NCI-H345 treated with DMSO at 0.1 percent for 48 hours (cell line): ENCODE results near the gene SMIM11.
"Not testable (repeated sequence)": the region's sequence is repeated elsewhere in the genome, so short reads cannot be mapped to it uniquely, and the experiment has no call there.

ENCODE experiments used
- DNase-seq: peaks from one replicate; lab custom pipeline; 2025; ENCODE audit not compliant: unreplicated experiment; lab: John Stamatoyannopoulos, UW

Gene SMIM11

GRCh38 chr21:34374940-34375618 is at the start of gene SMIM11:
Gene SMIM11 (plus strand): TSS chr21:34375507. CDS start chr21:34379505, 3,998 bp downstream.
- DNase-seq = not testable (repeated sequence)

DNA sequence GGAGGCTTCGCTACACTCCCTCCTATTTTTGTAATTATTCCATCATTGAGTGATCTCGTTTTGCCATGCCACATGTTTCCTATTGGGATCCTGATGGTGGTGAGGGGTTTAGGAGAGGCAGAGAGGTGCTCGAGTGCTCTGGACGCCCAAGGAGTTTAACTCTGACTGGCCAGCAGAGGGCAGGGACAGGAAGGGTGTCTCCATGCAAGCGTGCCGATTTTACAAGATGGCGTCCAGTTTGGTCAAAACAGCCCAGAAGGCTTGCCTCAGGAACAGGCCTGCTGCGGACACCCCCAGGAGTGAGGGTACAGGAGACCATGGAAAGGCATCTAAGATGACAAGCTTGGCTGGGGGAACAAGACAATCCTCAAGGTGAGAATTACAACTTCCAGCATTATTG is 45.3 kb upstream of the SMIM11 start:
- DNase-seq = no peak

GRCh38 chr21:34331726-34332125 is 43.6 kb upstream of the SMIM11 start:
- no peak for DNase-seq

- DNase-seq = no peak
Measured at GRCh38 chr21:34332347-34332746, 43.0 kb upstream of the SMIM11 start.

DNA sequence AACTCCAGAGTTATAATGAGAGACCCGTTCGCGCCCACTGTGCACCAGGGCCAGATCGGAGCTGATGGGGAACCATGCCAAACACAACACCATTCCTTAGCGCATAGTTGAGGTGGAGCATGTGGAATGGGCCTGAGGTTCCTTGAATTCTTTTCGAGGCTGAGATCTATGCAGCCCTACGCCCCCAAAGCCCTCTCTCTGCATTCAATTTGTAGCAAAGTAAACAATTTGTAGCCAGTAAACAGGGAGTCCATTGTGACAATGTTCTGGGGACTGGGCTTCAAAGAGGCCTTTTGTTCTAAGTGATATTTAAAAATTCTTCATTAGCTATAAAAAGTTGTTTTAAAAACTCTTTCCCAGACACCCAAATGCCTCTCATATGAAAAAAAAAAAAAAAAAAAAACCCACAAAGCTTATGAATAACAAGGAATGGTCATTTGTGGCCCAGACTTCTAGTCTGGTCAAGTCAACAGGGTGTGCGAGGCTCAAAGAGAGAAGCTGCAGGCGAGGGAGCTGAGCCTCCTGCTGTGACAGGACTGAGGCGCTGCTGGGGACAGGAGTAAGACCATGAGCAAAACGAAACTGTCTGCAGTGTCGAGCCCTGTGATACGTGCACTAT is 42.1 kb upstream of the SMIM11 start:
- DNase-seq = no peak

- peak; percentile 51 for DNase-seq
Measured at GRCh38 chr21:34335316-34335715, 40.0 kb upstream of the SMIM11 start.

DNA sequence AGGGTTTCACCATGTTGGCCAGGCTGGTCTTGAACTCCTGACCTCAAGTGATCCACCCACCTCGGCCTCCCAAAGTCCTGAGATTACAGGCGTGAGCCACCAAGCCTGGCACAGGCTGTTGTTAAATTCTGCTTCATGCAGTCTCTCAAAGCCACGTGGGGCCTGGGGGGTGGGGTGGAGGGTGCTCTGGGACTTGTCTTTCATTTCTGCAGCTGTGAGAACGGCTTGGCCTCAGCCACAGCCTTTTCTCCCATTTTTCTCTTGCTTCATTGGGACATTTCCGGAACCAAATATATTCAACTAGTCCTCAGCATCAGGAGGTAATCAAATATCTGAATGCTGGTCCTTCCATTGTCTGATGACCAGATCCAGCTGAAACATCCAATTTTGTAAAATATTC is 39.1 kb upstream of the SMIM11 start:
- no peak for DNase-seq

DNA sequence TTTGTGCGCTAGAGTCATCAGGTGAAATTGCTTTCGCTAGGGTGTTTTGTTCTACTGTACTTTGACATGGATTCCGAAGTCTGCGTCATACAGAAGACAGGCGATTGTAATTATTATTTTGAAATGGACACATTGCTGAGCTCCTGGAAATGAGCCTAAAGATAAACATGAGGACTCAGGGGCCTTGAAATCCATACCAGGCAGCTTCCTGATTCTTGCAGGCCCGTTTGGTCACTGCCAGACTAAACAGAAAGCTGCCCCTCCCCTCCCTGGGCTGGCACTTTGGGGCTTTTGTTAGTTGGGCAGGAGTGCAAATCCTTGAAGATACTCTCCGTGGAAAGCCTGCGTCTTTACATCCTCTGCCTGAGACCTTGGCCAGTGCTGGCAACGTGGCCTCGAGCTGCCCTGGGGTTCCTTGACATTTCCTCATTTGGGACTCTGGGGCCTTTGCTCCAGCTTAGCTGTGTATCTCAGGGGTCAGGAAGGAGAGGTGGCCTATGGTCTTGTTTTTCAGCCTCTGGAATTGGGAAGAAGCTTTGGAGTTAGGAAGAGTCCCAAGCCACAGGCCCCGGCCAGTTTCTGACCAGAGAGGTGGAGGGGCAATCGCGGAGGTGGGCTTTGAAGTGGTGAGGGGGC is 38.4 kb upstream of the SMIM11 start:
- DNase-seq = no peak

DNA sequence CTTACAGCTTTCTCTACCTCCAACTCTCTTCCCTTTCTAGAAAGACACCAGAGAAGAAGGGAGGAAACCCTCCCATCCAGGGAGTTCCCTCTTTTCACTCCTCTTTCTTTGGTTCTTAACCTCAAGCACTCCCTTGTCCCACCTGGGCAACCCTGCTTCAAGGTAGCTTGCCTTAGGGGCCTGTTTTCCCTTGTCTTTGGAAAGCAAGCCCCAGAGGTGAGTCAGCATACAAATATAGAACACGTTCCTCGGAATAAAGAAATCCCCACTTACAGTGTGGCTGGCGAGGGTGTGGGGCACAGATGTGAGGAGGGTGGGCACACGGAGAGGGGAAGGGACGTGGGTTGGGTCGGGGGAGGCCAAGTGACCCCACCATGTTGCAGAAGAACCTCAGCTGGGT is 37.6 kb upstream of the SMIM11 start:
- no peak for DNase-seq

DNA sequence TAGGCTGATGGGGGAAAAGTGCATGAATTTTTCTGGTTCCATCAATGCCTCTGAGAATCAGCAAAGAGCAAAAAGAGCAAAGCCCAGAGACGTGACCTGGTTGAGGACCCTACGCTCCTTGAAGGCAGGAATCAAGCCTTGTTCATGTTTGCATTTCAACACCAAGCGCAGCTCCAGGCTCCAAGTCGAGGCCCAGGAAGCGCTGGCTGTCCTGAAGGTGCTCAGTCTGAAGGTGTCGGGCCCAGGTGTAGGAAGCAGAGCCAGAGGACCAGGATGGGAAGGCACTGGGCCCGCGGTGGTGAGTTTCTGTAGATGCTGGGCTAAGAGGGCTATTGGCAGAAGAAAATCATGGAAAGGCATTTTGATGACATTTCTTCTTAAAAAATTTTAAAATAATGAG is 37.1 kb upstream of the SMIM11 start:
- no peak for DNase-seq

- no peak for DNase-seq
Measured at GRCh38 chr21:34340061-34340460, 35.2 kb upstream of the SMIM11 start.

- no peak for DNase-seq
Measured at GRCh38 chr21:34342476-34342875, 32.8 kb upstream of the SMIM11 start.

DNA sequence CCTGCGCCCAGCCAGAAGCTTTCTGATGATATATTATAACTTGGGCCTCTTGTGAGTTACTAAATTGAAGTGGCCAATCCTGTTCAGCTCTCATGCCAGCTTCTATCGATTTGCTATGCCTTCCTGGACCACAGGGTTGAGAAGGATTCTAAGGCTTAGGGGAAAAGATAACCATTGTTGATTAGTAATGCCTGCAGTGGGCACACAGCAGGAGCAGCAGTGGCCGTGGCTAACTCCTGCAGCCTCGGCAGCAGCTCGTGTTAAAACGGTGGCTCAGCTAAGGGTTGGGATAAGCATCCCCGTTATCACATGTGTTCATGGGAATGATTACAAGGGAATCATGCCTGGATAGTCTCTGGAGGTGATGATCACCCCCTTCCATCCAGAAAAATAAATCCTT is 32.0 kb upstream of the SMIM11 start:
- DNase-seq = no peak

- no peak for DNase-seq
Measured at GRCh38 chr21:34343838-34344381, 31.4 kb upstream of the SMIM11 start.

DNA sequence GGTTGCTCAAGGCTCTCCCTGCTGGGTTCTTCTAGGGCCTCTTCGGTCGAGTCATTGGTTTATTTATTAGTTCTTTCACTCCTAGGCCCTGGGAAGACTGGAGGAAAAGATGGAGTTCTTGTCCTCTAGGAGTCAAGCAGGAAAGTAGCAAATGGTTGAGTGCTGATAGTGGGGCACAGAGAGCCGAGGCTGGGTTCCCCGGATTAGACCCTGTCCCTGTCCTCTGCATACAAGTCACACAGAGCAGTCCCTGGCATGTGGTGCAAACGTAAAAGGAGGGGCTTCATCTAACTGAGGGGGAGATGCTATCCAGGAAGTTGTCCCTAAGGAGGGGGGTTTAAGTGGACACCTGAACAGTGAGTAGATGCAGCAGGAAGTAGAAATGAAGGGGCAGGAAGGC is 30.7 kb upstream of the SMIM11 start:
- DNase-seq = no peak

- DNase-seq = no peak
Measured at GRCh38 chr21:34345091-34345871, 30.0 kb upstream of the SMIM11 start.

DNA sequence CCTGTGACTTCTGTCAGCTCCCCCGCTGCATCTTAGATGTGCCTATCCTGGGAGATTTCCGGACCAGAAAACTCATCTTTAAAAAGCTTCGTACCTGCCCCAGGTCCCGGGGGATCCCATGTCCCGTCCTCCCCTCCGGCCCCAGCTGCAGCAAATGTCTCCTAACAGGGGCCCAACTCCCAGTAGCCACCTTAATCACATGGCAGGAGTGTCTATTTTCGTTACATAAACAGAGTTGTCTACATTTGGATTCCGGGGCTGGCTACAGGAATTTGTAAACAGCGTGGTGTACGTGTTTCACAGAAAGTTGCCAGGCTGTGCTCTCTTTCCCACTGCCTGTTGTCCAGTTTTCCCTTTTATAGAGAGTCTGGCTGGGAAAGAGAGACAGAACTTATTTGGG is 29.4 kb upstream of the SMIM11 start:
- no peak for DNase-seq

DNA sequence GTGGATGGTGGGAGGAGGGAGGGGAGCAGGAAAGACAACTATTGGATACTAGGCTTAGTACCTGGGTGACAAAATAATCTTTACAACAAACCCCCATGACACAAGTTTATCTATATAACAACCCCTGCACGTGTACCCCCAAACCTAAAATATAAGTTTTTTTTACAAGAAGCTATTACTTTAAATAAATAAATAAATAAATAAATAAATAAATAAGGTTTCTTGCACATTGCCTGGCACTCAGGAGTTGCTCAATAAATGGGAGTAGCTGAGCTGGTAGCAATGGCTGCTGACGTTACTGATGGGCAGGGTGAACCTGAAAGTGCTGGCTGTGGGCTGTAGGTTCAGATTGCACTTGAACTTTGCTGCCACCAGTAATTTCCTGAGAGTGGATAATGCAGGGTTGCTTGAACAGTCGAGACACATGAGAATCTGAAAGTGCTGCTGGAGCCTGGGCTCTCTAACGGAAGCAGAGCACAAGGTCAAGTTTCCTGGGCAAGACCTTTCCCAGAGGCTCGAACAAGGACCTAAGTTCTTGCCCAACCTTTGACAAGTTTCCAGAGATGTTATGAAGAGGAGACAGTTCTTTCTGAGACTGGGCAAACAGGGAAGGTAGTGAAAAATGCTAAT is 26.3 kb upstream of the SMIM11 start:
- DNase-seq = no peak

GRCh38 chr21:34351786-34352241 is 23.5 kb upstream of the SMIM11 start:
- DNase-seq = peak; percentile 59

- DNase-seq = no peak
Measured at GRCh38 chr21:34352556-34352955, 22.8 kb upstream of the SMIM11 start.

GRCh38 chr21:34353182-34353581 is 22.1 kb upstream of the SMIM11 start:
- no peak for DNase-seq
